SH-SY5Y (cell line): Measurements from ENCODE around the gene CAPN5.

ENCODE experiments used
- GATA2 ChIP-seq: IDR thresholded peaks from 2 replicates; pipeline ENCODE4 v1.6.1; 2011; ENCODE audit warnings: mild to moderate bottlenecking, low read depth, low read length
- GATA3 ChIP-seq: IDR thresholded peaks from 2 replicates; pipeline ENCODE4 v1.6.1; 2011; ENCODE audit warnings: low read depth, mild to moderate bottlenecking, low read length, moderate library complexity

The CAPN5 gene

GRCh38 chr11:77038825-77039326, 27.9 kb upstream of the CAPN5 start:
- no peak for TF ChIP-seq GATA3
- TF ChIP-seq GATA2 = no peak

DNA sequence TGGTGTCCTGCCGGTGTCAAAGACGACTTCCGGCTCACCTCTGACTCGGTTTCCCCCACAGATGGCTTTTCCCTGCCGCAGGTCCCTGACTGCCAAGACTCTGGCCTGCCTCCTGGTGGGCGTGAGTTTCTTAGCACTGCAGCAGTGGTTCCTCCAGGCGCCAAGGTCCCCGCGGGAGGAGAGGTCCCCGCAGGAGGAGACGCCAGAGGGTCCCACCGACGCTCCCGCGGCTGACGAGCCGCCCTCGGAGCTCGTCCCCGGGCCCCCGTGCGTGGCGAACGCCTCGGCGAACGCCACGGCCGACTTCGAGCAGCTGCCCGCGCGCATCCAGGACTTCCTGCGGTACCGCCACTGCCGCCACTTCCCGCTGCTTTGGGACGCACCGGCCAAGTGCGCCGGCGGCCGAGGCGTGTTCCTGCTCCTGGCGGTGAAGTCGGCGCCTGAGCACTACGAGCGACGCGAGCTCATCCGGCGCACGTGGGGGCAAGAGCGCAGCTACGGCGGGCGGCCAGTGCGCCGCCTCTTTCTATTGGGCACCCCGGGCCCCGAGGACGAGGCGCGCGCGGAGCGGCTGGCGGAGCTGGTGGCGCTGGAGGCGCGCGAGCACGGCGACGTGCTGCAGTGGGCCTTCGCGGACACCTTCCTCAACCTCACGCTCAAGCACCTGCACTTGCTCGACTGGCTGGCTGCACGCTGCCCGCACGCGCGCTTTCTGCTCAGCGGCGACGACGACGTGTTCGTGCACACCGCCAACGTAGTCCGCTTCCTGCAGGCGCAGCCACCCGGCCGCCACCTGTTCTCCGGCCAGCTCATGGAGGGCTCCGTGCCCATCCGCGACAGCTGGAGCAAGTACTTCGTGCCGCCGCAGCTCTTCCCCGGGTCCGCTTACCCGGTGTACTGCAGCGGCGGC, 27.0 kb upstream of the CAPN5 start:
- TF ChIP-seq GATA2 (no peak), GATA3 (no peak)

GRCh38 chr11:77040401-77040777, 26.4 kb upstream of the CAPN5 start:
- TF ChIP-seq GATA3 = no peak
- TF ChIP-seq GATA2 = no peak

DNA sequence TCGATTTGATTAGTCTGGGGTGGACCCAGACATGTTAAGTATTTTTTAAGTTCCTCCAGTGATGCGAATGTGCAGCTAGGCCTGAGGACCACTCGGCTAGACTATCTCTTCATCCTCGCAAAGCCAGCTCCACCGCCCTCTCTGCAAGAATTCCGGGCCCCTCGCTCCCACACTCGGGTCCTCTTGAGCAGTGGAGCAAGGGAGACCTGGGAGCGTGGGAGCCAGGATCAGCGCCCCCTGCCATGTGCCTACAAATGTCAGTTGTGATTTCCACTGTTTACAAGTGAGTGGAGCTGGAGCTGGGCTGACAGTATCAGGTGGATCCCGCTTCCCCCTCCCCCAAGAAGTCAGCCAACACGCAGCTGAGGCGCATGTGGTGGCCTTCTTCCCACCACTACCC, 25.9 kb upstream of the CAPN5 start:
- TF ChIP-seq GATA3 = no peak
- no peak for TF ChIP-seq GATA2

DNA sequence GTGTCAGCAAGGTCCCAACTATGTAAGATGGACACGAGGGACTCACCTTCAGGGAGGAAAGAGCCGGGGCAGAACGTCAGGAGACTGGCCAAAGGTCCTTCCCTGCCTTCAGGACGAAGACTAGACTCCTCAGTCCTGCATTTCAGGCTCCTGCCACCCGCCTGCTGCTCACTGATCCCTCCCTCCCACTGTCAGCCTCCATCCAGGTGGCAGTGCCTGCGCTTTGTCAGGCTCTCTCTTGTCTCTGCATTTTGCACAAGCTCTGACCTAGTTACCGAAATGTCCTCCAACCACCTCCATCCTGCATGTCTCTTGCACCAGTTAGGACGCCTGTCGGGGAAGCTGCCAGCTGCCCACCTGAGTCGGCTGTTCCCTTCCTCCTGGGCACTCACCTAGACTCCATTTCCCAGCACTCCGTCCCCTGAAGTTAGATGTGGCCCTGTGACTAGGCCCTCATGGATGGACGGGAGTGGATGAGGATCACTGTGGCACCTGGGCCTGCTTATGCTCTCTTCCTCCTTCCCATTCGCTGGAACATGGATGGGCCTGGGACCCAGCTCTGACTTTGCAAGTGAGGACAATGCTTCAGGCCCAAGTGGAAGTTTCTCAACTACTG, 24.6 kb upstream of the CAPN5 start:
- TF ChIP-seq GATA3 (no peak), GATA2 (no peak)

DNA sequence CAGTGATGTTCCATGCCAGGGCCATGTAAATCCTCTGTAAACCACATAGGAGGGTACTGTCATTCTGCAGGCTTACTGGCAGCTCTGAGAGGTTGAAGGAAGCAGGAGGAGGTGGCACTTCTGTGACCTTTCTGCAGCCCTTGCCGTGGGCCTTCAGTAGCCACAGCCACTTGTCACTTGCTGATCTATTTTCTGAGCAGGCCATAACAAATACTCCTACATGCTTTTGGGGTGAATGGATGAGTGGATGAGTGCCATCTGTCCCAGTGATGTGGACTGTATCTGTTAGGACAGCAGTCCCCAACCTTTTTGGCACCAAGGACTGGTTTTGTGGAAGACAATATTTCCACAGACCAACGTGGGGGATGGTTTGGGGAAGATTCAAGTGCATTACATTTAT, 22.4 kb upstream of the CAPN5 start:
- no peak for TF ChIP-seq GATA2
- TF ChIP-seq GATA3 = no peak

DNA sequence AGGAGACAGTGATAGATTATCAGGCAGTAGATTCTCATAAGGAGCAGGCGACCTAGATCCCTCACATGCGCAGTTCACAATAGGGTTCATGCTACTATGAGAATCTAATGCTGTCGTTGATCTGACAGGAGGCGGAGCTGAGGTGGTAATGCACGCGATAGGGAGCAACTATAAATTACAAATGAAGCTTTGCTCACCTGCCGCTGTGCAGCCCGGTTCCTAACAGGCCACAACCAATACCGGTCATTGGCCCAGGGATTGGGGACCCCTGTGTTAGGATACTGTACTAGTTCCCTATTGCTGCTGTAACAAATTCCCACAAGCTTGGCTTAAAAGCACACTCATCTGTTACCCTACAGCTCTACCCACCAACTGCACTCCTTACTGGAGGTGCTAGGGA, 21.9 kb upstream of the CAPN5 start:
- TF ChIP-seq GATA2 (no peak), GATA3 (no peak)

DNA sequence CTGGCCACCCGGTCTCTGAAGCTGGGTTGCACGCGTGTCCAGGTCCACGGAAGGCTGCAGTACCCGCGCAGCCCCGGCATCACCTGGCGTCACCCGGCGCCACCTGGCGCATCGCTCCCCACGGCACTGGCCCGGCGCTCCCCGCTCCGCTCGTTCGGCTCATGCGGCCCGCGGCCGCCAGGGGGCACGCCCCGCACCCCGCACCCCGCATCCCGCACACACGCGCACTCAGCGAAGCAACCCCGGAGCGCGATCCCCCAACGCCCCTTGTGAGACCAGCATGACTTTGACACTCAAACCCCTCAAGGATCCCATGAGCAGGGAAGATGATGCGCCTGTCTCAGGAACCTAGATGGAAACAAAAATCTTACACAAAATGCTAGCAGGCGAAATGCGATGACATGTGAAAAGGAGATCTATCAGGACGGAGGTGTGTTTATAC, 20.7 kb upstream of the CAPN5 start:
- TF ChIP-seq GATA3 (no peak), GATA2 (no peak)

DNA sequence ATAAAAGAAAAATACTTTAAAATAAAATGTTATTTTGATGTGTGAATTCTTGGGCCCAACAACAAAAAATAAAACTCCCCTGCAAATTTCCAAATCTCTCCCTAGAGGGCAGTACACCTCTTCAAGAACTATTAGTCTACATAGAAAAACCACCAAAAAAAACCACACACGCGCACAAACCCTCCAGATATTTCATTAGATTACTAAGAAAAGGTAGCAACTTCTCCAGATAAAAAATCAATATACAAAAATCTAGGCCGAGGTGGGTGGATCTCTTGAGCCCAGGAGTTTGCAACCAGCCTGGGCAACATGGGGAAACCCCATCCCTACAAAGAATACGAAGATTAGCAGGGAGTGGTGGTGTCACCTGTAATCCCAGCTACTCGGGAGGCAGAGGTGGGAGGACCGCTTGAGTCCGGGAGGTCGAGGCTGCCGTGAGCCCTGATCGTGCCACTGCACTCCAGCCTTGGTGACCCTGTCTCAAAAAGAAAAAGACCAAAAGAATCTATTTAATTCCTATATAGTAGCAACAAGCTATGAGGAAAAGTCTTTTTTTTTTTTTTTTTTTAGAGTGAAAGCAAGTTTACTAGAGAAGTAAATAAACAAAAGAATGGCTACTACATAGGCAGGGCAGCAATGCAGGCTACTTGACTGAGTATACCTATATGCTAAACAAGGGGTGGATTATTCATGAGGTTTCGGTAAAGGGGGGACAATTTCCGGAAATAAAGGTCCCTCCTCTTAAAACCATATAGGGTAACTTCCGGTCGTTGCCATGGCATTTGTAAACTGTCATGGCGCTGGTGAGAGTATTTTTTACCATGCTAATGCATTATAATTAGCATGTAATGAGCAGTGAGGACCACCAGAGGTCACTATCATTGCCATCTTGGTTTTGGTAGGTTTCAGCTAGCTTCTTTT, 19.5 kb upstream of the CAPN5 start:
- no peak for TF ChIP-seq GATA3
- TF ChIP-seq GATA2 = 0 out of 2 replicates have a peak, but pooled peaks have one; percentile 4

- TF ChIP-seq GATA2 (no peak), GATA3 (no peak)
These were observed 17.7 kb upstream of the CAPN5 start for GRCh38 chr11:77049026-77049425.

DNA sequence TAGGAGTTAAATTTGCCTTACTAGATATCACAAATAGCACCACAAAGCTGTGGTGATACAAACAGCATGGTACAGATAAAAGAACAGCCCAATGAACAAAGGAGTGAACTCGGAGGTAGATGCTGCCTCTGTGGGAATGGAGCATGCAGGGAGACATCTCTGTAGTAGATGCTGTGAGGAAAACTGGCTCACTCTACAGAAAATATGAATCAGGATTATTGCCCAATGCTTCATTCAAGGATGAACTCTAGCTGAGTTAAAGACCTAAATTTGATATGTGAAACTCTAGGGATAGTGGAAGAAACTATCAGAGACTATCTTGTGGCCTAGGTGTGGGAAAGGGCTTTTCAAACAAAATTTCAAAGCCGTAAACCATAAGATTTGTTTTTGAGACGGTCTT, 15.3 kb upstream of the CAPN5 start:
- TF ChIP-seq GATA3 (no peak), GATA2 (no peak)

- TF ChIP-seq GATA3 (no peak), GATA2 (no peak)
These were observed 14.3 kb upstream of the CAPN5 start for GRCh38 chr11:77052518-77052917.

GRCh38 chr11:77053217-77054015, 13.4 kb upstream of the CAPN5 start:
- TF ChIP-seq GATA3 (no peak), GATA2 (no peak)

DNA sequence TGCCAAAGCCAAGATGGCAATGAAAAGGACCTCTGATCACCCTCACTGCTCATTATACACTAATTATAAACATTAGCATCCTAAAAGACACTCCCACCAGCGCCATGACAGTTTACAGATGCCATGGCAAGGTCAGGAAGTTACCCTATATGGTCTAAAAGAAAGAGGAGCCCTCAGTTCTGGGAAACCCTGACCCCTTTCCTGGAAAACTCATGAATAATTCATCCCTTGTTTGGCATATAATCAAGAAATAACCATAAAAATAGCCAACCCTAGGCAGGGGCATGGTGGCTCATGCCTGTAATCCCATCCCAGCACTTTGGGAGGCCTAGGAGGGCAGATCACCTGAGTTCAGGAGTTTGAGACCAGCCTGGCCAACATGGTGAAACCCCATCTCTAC, 12.7 kb upstream of the CAPN5 start:
- TF ChIP-seq GATA2 (no peak), GATA3 (no peak)
